ENCODE data around the gene HPSE2.
"Not testable (repeated sequence)": the region's sequence is repeated elsewhere in the genome, so short reads cannot be mapped to it uniquely, and the experiment has no call there.

Gene HPSE2

DNA sequence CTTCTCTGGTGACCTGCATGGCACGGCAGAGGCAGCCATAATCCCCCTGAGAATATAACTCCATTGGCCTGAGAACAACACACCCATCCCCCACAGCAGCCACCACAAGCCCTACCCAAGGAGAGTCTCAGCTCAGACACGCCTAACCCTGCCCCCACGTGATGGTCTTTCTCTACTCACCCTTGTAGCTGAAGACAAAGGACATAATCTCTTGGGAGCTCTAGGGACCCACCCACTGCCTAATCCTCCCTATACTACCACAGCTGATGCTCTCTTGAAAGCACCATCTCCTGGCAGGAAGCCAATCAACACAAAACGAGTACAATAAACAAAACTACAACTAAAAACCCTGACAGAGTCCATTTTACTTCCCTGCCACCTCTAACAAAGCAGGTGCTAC is 30.7 kb upstream of the HPSE2 start:
- Histone ChIP-seq H2AFZ (ENCODE audit: low read depth, low read length) (no peak overlapping the region), H4K20me1 (ENCODE audit: insufficient read depth, low read length) (no peaks in the 10 kb centered on the region), H3K36me3 (replicated peaks; ENCODE audit: low read depth, low read length) (no peaks in the 10 kb centered on the region), H3K4me3 (ENCODE audit: low read length) (no peak overlapping the region), H3K27me3 (ENCODE audit: low read depth, low read length) (no peaks in the 10 kb centered on the region), H3K4me1 (ENCODE audit: low read length) (no peaks in the 10 kb centered on the region), H3K27ac (ENCODE audit: low read length) (no peak overlapping the region), H3K79me2 (ENCODE audit: low read length) (no peaks in the 10 kb centered on the region), H3K9ac (ENCODE audit: low read length) (no peak overlapping the region), H3K9me3 (ENCODE audit: insufficient read depth, low read length) (no peaks in the 10 kb centered on the region), H3K4me2 (ENCODE audit: low read length) (no peak overlapping the region)
- no peak for TF ChIP-seq EZH2phosphoT487 (IDR thresholded peaks at IDR 0.05; ENCODE audit: low read depth)
- TF ChIP-seq, protein P1, sequence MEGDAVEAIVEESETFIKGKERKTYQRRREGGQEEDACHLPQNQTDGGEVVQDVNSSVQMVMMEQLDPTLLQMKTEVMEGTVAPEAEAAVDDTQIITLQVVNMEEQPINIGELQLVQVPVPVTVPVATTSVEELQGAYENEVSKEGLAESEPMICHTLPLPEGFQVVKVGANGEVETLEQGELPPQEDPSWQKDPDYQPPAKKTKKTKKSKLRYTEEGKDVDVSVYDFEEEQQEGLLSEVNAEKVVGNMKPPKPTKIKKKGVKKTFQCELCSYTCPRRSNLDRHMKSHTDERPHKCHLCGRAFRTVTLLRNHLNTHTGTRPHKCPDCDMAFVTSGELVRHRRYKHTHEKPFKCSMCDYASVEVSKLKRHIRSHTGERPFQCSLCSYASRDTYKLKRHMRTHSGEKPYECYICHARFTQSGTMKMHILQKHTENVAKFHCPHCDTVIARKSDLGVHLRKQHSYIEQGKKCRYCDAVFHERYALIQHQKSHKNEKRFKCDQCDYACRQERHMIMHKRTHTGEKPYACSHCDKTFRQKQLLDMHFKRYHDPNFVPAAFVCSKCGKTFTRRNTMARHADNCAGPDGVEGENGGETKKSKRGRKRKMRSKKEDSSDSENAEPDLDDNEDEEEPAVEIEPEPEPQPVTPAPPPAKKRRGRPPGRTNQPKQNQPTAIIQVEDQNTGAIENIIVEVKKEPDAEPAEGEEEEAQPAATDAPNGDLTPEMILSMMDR (IDR thresholded peaks at IDR 0.05; ENCODE audit: low read depth, low read length): no peak

DNA sequence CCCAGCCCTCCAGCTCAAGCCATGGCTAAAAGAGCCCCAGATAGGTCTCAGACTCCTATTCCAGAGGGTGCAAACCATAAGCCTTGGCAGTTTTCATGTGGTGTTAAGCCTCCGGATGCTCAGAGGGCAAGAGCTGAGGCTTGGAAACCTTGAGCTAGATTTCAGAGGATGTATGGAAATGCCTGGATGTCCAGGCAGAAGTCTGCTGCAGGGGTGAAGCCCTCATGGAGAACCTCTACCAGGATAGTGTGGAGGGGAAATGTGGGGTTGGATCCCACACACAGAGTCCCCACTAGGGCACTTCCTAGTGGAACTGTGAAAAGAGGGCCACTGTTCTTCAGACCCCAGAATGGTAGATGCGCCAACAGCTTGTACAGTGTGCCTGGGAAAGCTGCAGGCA is 13.2 kb upstream of the HPSE2 start:
- H3K4me1 ChIP-seq (ENCODE audit: low read length): no peaks in the 10 kb centered on the region
- no peak overlapping the region for H3K4me3 ChIP-seq (ENCODE audit: low read length)
- H3K9ac ChIP-seq (ENCODE audit: low read length): no peak overlapping the region
- H3K9me3 ChIP-seq (ENCODE audit: insufficient read depth, low read length): no peaks in the 10 kb centered on the region
- H2AFZ ChIP-seq (ENCODE audit: low read depth, low read length): no peak overlapping the region
- no peak overlapping the region for H3K4me2 ChIP-seq (ENCODE audit: low read length)
- TF ChIP-seq EZH2phosphoT487 (IDR thresholded peaks at IDR 0.05; ENCODE audit: low read depth): no peak
- TF ChIP-seq, protein P1 (IDR thresholded peaks at IDR 0.05; ENCODE audit: low read depth, low read length): no peak
- no peaks in the 10 kb centered on the region for H3K27me3 ChIP-seq (ENCODE audit: low read depth, low read length)
- H3K27ac ChIP-seq (ENCODE audit: low read length): no peak overlapping the region
- H4K20me1 ChIP-seq (ENCODE audit: insufficient read depth, low read length): no peaks in the 10 kb centered on the region
- no peaks in the 10 kb centered on the region for H3K36me3 ChIP-seq (replicated peaks; ENCODE audit: low read depth, low read length)
- H3K79me2 ChIP-seq (ENCODE audit: low read length): no peaks in the 10 kb centered on the region

DNA sequence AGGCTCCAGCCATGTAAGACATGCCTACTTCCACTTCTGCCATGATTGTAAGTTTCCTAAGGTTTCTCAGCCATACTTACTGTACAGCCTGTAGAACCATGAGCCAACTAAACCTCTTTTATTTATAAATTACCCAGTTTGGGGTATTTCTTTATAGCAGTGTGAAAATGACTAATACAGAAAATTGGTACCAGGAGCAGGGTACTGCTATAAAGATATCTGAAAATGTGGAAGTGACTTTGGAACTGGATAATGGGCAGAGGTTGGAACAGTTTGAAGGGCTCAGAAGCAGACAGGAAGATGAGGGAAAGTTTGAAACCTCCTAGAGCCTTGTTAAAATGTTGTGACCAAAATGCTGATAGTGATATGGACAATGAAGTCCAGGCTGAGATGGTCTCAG is 12.2 kb upstream of the HPSE2 start:
- H2AFZ ChIP-seq (ENCODE audit: low read depth, low read length); H3K4me2 ChIP-seq (ENCODE audit: low read length); H4K20me1 ChIP-seq (ENCODE audit: insufficient read depth, low read length); H3K36me3 ChIP-seq (replicated peaks; ENCODE audit: low read depth, low read length); H3K27ac ChIP-seq (ENCODE audit: low read length); H3K79me2 ChIP-seq (ENCODE audit: low read length); H3K9me3 ChIP-seq (ENCODE audit: insufficient read depth, low read length); H3K27me3 ChIP-seq (ENCODE audit: low read depth, low read length); H3K9ac ChIP-seq (ENCODE audit: low read length); H3K4me1 ChIP-seq (ENCODE audit: low read length); H3K4me3 ChIP-seq (ENCODE audit: low read length): not testable (repeated sequence)

DNA sequence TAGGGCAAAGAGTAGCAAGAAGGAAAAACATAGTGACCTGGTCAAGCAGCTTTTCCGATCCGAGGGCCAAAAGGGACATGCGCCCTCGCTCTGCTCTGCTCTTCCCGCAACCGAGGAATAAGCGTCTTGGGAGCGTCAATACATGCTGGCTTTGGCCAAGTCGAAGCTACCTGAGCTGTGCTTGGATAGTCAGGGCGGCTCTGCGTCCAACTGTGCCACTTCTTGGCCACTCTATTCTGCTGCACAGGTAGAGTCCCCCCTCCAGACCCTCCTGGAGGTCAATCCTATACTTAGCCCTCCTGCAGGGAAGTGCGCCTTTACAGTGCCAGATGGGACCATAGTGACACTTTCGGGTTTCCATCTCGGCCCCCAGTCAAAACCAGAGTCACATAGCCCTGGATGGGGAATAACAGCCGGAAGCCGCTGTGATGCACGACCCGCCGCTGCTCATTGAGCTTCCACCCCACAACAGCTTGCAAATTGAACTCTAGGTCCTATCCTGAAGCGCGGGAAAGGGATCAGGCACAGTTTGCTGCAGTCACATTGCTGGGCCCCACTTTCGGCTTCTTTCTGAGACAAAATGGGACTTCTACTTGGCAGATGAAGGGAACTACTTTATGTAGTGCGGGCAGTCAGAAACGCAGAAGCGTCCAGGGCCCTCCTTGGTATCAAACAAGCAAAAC is 1.1 kb upstream of the HPSE2 start:
- Histone ChIP-seq H3K27me3 (ENCODE audit: low read depth, low read length) (no peaks in the 10 kb centered on the region), H3K4me1 (ENCODE audit: low read length) (no peaks in the 10 kb centered on the region), H3K4me2 (ENCODE audit: low read length) (no peak overlapping the region), H2AFZ (ENCODE audit: low read depth, low read length) (no peak overlapping the region), H3K9me3 (ENCODE audit: insufficient read depth, low read length) (no peaks in the 10 kb centered on the region), H4K20me1 (ENCODE audit: insufficient read depth, low read length) (no peaks in the 10 kb centered on the region), H3K36me3 (replicated peaks; ENCODE audit: low read depth, low read length) (no peaks in the 10 kb centered on the region), H3K4me3 (ENCODE audit: low read length) (no peak overlapping the region), H3K79me2 (ENCODE audit: low read length) (no peaks in the 10 kb centered on the region), H3K27ac (ENCODE audit: low read length) (no peak overlapping the region), H3K9ac (ENCODE audit: low read length) (no peak overlapping the region)
- no peak for TF ChIP-seq EZH2phosphoT487 (IDR thresholded peaks at IDR 0.05; ENCODE audit: low read depth)
- TF ChIP-seq, protein P1 (IDR thresholded peaks at IDR 0.05; ENCODE audit: low read depth, low read length): no peak
